HG02884 (cell line): ENCODE measurements around the gene CCN5.
"Not testable (repeated sequence)": the region's sequence is repeated elsewhere in the genome, so short reads cannot be mapped to it uniquely, and the experiment has no call there.

ENCODE experiments used
- ATAC-seq: cut with Tn5 transposase; IDR thresholded peaks from one replicate; pipeline ENCODE4 v1.9.1; 2021; ENCODE audit warnings: mild to moderate bottlenecking, moderate library complexity; ENCODE audit not compliant: unreplicated experiment

CCN5 gene

DNA sequence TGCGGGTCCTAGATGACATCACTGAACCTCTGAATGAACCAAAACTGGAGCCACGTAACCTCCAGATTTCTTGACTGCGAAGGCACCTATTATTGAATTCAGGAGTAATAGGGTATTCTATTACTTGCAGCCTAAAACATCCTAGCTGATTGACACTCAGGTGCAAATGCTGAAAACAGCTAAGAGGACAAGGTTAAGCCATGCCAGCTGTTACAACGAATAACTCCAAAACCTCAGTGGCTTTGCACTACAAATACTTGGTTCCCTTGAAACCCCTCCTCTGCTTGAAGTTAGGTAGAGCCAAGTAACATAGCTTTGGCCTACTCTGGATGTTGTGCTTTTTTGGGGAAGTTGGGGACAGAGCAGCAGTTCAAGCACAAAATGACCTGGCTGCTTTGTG is 21.0 kb upstream of the CCN5 start:
- no peak for ATAC-seq

GRCh38 chr20:44695295-44695673 is 19.9 kb upstream of the CCN5 start:
- ATAC-seq: no peak

DNA sequence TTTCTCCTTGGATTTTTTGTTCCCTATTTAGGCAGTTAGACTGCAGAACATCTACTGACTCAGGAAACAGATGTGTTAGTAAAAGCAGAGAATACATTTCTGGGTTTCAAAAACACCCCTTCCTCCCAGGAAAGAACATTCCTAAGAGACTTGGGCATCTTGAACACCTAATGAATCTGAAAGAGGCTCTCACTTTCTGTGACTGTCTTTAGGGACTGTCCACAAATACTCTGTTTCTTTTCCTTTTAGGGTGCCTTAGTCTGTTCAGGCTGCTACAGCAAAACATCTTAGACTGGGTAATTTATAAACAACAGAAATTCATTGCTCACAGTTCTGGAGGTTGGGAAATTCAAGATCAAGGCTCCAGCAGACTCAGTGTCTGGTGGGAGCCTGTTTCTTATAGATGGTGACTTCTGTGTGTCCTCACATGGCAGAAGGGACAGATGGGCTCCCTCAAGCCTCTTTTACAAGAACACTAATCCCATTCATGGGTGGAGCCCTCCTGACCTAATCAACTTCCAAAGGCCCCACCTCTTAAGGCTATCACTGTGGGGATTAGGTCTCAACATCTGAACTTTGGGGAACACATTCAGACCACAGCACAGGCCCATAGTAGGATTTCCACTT is 19.4 kb upstream of the CCN5 start:
- no peak for ATAC-seq

- no peak for ATAC-seq
Measured at GRCh38 chr20:44696315-44696714, 18.9 kb upstream of the CCN5 start.

DNA sequence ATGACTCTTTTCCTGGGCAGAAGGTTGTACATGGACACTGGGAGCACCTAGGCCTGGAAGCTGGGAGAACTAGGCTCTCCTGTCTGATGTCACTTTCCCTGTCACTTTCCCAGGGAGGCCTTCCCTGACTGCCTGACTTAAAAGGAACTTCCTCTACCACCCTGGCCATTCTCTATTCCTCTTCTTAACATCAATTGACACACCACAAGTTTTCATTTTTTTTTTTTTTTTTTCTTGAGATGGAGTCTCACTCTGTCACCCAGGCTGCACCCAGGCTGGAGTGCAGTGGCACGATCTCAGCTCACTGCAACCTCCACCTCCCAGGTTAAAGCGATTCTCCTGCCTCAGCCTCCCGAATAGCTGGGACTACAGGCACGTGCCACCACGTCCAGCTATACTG is 18.1 kb upstream of the CCN5 start:
- not testable (repeated sequence) for ATAC-seq

DNA sequence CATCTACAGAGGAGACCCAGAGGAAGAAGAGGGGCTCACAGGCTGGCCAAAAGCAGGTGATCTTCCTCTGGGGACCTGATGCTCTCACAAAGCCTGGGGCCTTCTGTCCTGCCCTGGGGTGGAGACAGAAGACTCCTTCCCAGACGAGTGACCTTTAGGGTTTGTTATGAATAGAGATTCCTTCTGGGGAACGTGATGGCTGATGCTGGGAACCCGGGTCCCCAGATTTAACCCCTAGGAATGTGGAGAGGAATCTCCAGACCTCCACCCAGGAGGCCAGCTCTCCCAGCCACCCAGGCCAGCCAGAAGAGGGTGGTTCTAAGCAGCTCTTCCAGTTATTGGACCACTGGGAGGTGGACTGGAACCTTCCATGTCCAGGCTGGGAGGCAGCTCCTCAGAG is 16.8 kb upstream of the CCN5 start:
- ATAC-seq: no peak

GRCh38 chr20:44700306-44700705 is 14.9 kb upstream of the CCN5 start:
- no peak for ATAC-seq

DNA sequence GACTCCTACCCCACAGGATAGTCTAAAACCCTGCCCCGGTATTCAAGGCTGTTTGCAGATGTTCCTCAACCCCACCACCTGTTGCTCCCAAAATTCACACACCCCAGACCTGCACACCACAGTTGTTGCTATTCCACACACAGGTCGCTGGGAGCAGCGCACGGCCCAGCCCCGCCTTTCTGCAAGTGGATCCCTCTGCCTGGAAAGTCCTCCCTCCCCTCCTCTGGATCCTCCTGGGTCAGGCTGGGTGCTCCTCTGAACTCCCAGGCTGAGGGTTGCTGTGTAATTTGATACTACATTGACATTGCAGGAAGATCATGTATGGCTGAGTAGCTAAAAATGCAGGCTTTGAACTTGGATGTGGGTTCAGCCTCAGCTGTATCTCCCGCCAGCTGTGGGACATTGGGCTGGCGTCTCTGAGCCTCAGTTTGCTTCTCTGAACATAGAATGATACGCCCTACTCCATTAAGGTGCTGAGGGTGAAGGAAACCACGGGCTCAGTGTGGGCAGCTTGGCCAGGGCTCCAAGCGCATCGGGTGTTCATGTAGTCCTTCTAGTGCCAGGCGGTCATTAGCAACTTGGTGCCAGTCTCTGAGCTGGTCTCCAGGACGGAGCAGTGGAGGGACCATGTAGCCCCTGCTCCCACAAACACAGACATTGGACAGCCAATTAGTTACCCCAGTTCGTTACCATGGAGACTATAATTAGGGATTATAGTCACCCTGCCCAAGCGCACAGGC is 13.9 kb upstream of the CCN5 start:
- ATAC-seq: no peak

GRCh38 chr20:44701858-44702256 is 13.3 kb upstream of the CCN5 start:
- no peak for ATAC-seq

- no peak for ATAC-seq
Measured at GRCh38 chr20:44702776-44703175, 12.4 kb upstream of the CCN5 start.

GRCh38 chr20:44703183-44703925 is 11.8 kb upstream of the CCN5 start:
- ATAC-seq: no peak

GRCh38 chr20:44703956-44704488 is 11.1 kb upstream of the CCN5 start:
- no peak for ATAC-seq

GRCh38 chr20:44704551-44704971 is 10.6 kb upstream of the CCN5 start:
- ATAC-seq: no peak

DNA sequence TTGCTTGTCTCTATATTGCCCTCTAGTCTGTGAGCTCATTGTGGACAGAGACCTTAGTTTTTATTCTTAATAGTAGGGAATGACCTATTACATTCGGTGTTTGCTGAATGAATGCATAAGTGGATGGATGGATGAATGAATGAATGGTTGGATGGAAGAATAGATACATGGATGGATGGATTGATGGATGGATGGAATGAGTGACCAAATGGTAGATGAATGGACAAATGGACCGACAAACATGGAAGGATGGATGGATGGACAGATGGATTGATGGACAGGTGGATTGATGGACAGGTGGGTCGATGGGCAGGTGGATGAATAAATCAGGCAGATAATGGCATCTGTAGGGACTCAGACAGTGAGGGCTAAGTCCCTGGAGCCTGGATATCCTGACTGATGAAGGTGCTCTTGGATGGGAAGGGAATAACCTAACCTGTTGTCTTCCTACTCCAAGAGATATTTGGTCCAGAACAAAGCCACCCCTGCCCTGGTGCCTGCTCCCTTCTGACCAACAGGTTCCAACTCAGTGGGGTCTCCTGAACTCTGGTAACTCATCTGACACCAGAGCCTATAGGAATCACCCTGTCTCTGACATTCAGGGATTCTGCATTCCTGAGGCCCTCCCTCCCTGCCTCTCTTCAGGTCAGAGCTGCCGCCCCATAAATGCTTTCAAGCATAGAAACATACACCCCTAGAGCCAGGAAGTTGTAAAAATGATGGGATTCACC is 9.6 kb upstream of the CCN5 start:
- ATAC-seq: no peak

GRCh38 chr20:44706301-44707017 is 8.7 kb upstream of the CCN5 start:
- ATAC-seq: no peak

GRCh38 chr20:44707018-44707579 is 8.1 kb upstream of the CCN5 start:
- ATAC-seq: no peak

DNA sequence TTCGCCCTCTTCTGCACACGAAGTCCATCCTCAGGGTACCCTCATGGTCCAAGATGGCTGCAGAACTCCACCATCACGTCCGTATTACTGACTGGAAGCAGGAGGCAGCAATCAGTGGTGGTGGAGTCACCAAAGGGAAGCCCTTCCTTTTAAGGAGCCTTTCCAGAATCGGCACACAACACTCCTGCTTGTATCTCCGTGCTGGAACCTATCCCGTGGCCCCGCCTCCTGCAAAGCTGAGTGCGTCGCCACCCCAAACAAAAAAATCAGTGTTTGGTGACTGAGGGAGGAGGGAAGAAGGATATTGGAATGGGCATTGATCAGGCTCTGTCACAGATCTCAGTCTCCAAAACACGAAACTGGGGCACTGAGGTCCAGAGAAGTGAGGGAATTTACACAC is 5.8 kb upstream of the CCN5 start:
- no peak for ATAC-seq

DNA sequence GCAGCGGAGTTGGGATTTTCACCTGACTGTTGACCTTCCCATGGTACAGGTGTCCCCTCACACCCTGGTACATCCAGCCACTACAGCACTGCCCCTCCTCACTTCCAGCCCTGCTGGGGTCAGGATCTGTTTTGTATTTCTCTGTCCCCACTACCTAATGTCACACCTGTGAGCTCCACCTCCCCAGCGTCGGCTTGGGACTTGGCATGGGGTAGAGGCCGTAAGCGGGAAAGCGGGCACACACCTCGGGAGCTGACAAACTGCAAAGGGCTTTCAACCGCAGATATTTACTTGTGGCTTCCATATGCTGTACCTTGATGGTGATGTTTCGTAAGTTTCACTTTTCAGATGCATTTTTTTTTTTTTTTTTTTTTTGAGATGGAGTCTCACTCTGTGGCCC is 5.4 kb upstream of the CCN5 start:
- no peak for ATAC-seq

GRCh38 chr20:44711237-44711636 is 3.9 kb upstream of the CCN5 start:
- ATAC-seq: no peak

DNA sequence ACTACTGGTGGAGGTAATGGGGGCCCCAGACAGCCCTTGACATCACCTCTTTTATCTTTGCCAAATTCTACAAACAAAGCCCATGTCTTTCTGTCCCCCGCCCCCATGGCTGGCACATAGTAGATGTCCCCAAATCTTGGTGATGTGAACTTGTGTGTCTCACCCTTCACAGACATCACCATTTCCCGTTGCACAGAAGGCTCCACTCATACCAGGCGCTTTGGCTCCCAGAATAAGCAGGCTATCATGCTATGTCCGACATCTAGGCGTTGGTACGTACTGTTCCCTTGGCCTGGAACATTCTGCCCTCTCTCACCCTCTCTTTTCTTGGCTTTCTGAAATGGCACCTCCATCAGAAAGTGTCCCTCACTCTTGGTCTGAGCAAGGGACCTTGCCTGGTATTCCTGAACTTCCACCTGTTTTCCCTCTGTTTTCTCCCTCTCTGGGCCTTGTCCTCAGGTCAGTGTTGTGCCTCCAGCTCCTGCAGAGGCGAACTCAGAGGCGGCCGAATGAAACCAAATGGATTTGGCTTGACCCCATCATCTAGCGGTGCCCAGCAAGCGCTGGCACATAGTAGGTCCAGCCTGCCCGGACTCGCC is 968 bp upstream of the CCN5 start:
- ATAC-seq: no peak
